ENCODE measurements around the gene C10orf95. TPM values are rescaled to one million over a fixed set of nuclear protein-coding genes. Genes with fewer than 3 reads are reported as not detected.

Gene C10orf95
- polyA plus RNA-seq, 2 of the 4 experiments (the other 2 are of a cell fraction) = 0.12 to 0.13 TPM

GRCh38 chr10:102401735-102402511 is 49.4 kb downstream of the C10orf95 start:
- ChIA-PET POLR2A (no interaction called here), CTCF (interaction anchor here (0.6 to 16.2 kb wide), 11 partner anchors 7 to 232 kb away, joined by 3 to 450 read pairs (median 31); partner anchors contain the start of genes CUEDC2, ELOVL3, FBXL15 and NFKB2)
- Histone ChIP-seq H3K4me2 (peak overlapping the region; percentile 68), H3K4me3 (no peak overlapping the region), H3K9me3 (no peaks in the 10 kb centered on the region), H3K27ac (peak overlapping the region; percentile 54 to 78; a peak in 4 of 6 replicates), H3K4me1 (peaks cover 31% of the 10 kb centered on the region)
- 44% methylated on average over 16 of the region's 18 CpGs for WGBS (ENCODE audit: missing lambda C conversion rate)
- no peak for FAIRE-seq
- peak; percentile 70 to 77 for DNase-seq (ENCODE audit: low read depth in 1 of 2, low spot score in 1 of 2)
- ATAC-seq = peak; percentile 37 to 39
- no peak for TF ChIP-seq ESRRA (IDR thresholded peaks at IDR 0.05; ENCODE audit: borderline replicate concordance, low read length)
- no peak for TF ChIP-seq JUNB (IDR thresholded peaks at IDR 0.05)
- no peak for TF ChIP-seq FOSB (CRISPR knock-in tag; IDR thresholded peaks at IDR 0.05)
- TF ChIP-seq HDAC2 (IDR thresholded peaks at IDR 0.05) = no peak
- no peak for TF ChIP-seq HOXB5 (CRISPR knock-in tag; IDR thresholded peaks at IDR 0.05)
- no peak for TF ChIP-seq ZSCAN20 (CRISPR knock-in tag; IDR thresholded peaks at IDR 0.05)
- TF ChIP-seq SREBF2 (IDR thresholded peaks at IDR 0.05) = no peak
- TF ChIP-seq RFX5 (IDR thresholded peaks at IDR 0.05) = no peak
- TF ChIP-seq TP53 (CRISPR knock-in tag; IDR thresholded peaks at IDR 0.05) = no peak
- no peak for TF ChIP-seq E2F6 (IDR thresholded peaks at IDR 0.05; ENCODE audit: borderline replicate concordance, low read depth)
- TF ChIP-seq, protein P1, sequence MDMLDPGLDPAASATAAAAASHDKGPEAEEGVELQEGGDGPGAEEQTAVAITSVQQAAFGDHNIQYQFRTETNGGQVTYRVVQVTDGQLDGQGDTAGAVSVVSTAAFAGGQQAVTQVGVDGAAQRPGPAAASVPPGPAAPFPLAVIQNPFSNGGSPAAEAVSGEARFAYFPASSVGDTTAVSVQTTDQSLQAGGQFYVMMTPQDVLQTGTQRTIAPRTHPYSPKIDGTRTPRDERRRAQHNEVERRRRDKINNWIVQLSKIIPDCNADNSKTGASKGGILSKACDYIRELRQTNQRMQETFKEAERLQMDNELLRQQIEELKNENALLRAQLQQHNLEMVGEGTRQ (IDR thresholded peaks at IDR 0.05) = no peak
- peak; percentile 38; the same call in 1 of the 2 replicates for TF ChIP-seq GATA3 (IDR thresholded peaks at IDR 0.05; ENCODE audit: borderline replicate concordance)
- TF ChIP-seq MAX (IDR thresholded peaks at IDR 0.05) = peak; percentile 84
- TF ChIP-seq CEBPB (IDR thresholded peaks at IDR 0.05) = no peak
- TF ChIP-seq ELK1 (IDR thresholded peaks at IDR 0.05; ENCODE audit: low read depth, low read length) = no peak
- TF ChIP-seq MAZ (IDR thresholded peaks at IDR 0.05; ENCODE audit: borderline replicate concordance, low read depth, low read length) = no peak
- TF ChIP-seq KDM1A (IDR thresholded peaks at IDR 0.05; ENCODE audit: low read depth) = no peak
- no peak for TF ChIP-seq ZNF302 (CRISPR knock-in tag; IDR thresholded peaks at IDR 0.05)
- TF ChIP-seq JUN (IDR thresholded peaks at IDR 0.05) = 0 out of 5 replicates have a peak, but pooled peaks of 1 of the 2 experiments have one; percentile 17
- no peak for TF ChIP-seq PHF8 (IDR thresholded peaks at IDR 0.05; ENCODE audit: borderline replicate concordance, low read depth)
- no peak for TF ChIP-seq HMGXB4 (CRISPR knock-in tag; IDR thresholded peaks at IDR 0.05; ENCODE audit: borderline replicate concordance)
- TF ChIP-seq KDM5A (IDR thresholded peaks at IDR 0.05) = no peak
- TF ChIP-seq ZC3H11A (IDR thresholded peaks at IDR 0.05) = no peak
- no peak for TF ChIP-seq NPAS2 (CRISPR knock-in tag; IDR thresholded peaks at IDR 0.05; ENCODE audit: borderline replicate concordance)
- no peak for TF ChIP-seq EP300 (IDR thresholded peaks at IDR 0.05)
- no peak for TF ChIP-seq POLR2A (IDR thresholded peaks at IDR 0.05; ENCODE audit: low read length)
- no peak for TF ChIP-seq RAD21 (conservative IDR thresholded peaks at IDR 0.05 in 1 of 2, IDR thresholded peaks at IDR 0.05 in 1 of 2)
- TF ChIP-seq HOXB13 (CRISPR knock-in tag; IDR thresholded peaks at IDR 0.05; ENCODE audit: low read depth) = no peak
- TF ChIP-seq FOXS1 (CRISPR knock-in tag; IDR thresholded peaks at IDR 0.05) = no peak
- TF ChIP-seq RNF2 (IDR thresholded peaks at IDR 0.05; ENCODE audit: borderline replicate concordance, low read depth) = no peak
- no peak for TF ChIP-seq TFCP2L1 (CRISPR knock-in tag; IDR thresholded peaks at IDR 0.05)
- TF ChIP-seq, protein P2, sequence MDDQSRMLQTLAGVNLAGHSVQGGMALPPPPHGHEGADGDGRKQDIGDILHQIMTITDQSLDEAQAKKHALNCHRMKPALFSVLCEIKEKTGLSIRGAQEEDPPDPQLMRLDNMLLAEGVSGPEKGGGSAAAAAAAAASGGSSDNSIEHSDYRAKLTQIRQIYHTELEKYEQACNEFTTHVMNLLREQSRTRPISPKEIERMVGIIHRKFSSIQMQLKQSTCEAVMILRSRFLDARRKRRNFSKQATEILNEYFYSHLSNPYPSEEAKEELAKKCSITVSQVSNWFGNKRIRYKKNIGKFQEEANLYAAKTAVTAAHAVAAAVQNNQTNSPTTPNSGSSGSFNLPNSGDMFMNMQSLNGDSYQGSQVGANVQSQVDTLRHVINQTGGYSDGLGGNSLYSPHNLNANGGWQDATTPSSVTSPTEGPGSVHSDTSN (IDR thresholded peaks at IDR 0.05) = peak; percentile 59; the same call in 1 of the 2 replicates
- no peak for TF ChIP-seq CBX8 (IDR thresholded peaks at IDR 0.05)
- no peak for TF ChIP-seq HOXA7 (CRISPR knock-in tag; IDR thresholded peaks at IDR 0.05)
- no peak for TF ChIP-seq FOSL2 (IDR thresholded peaks at IDR 0.05)
- peak; percentile 81 for TF ChIP-seq FOSL2 (CRISPR knock-in tag; IDR thresholded peaks at IDR 0.05)

Measured in A549 (cell line).